ENCODE data around the gene SAPCD1. TPM values are rescaled to one million over a fixed set of nuclear protein-coding genes. Genes with fewer than 3 reads are reported as not detected.

SAPCD1 gene
- total RNA-seq, 1 experiment from 2014 or later = 13.7 TPM

DNA sequence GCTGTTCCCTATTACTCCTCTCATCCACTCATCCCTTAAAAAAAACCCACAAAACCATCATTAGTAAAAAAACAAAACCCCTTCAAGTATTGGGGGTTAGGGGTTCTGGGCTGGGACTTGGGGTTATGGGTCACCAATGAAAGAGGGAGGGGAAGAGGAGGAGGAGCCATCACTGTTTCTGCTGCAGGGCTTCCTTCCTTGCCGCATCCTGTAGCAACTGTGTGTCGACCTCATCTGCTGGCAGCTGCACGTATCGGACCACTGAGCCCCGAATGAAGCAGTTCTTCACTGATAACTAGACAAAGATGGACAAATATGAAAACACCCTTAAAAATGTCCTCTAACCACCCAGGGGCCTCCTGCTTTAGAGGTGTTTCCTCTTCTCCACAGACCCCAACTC is 35.1 kb downstream of the SAPCD1 start (continued):
- TF ChIP-seq, protein P1, sequence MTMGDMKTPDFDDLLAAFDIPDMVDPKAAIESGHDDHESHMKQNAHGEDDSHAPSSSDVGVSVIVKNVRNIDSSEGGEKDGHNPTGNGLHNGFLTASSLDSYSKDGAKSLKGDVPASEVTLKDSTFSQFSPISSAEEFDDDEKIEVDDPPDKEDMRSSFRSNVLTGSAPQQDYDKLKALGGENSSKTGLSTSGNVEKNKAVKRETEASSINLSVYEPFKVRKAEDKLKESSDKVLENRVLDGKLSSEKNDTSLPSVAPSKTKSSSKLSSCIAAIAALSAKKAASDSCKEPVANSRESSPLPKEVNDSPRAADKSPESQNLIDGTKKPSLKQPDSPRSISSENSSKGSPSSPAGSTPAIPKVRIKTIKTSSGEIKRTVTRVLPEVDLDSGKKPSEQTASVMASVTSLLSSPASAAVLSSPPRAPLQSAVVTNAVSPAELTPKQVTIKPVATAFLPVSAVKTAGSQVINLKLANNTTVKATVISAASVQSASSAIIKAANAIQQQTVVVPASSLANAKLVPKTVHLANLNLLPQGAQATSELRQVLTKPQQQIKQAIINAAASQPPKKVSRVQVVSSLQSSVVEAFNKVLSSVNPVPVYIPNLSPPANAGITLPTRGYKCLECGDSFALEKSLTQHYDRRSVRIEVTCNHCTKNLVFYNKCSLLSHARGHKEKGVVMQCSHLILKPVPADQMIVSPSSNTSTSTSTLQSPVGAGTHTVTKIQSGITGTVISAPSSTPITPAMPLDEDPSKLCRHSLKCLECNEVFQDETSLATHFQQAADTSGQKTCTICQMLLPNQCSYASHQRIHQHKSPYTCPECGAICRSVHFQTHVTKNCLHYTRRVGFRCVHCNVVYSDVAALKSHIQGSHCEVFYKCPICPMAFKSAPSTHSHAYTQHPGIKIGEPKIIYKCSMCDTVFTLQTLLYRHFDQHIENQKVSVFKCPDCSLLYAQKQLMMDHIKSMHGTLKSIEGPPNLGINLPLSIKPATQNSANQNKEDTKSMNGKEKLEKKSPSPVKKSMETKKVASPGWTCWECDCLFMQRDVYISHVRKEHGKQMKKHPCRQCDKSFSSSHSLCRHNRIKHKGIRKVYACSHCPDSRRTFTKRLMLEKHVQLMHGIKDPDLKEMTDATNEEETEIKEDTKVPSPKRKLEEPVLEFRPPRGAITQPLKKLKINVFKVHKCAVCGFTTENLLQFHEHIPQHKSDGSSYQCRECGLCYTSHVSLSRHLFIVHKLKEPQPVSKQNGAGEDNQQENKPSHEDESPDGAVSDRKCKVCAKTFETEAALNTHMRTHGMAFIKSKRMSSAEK (CRISPR knock-in tag; IDR thresholded peaks at IDR 0.05; ENCODE audit: borderline replicate concordance) = no peak
- TF ChIP-seq GTF2I (CRISPR knock-in tag; conservative IDR thresholded peaks at IDR 0.05) = no peak
- no peak for TF ChIP-seq ZBTB21 (CRISPR knock-in tag; IDR thresholded peaks at IDR 0.05; ENCODE audit: borderline replicate concordance)
- no peak for TF ChIP-seq HMGA2 (CRISPR knock-in tag; IDR thresholded peaks at IDR 0.05)
- no peak for TF ChIP-seq TP53 (CRISPR knock-in tag; IDR thresholded peaks at IDR 0.05)
- no peak for TF ChIP-seq FOXP1 (CRISPR knock-in tag; IDR thresholded peaks at IDR 0.05; ENCODE audit: borderline replicate concordance)
- no peak for TF ChIP-seq NR2C2 (CRISPR knock-in tag; IDR thresholded peaks at IDR 0.05)
- TF ChIP-seq NFATC4 (CRISPR knock-in tag; IDR thresholded peaks at IDR 0.05) = no peak
- no peak for TF ChIP-seq ZNF138 (CRISPR knock-in tag; conservative IDR thresholded peaks at IDR 0.05)
- TF ChIP-seq, protein P2, sequence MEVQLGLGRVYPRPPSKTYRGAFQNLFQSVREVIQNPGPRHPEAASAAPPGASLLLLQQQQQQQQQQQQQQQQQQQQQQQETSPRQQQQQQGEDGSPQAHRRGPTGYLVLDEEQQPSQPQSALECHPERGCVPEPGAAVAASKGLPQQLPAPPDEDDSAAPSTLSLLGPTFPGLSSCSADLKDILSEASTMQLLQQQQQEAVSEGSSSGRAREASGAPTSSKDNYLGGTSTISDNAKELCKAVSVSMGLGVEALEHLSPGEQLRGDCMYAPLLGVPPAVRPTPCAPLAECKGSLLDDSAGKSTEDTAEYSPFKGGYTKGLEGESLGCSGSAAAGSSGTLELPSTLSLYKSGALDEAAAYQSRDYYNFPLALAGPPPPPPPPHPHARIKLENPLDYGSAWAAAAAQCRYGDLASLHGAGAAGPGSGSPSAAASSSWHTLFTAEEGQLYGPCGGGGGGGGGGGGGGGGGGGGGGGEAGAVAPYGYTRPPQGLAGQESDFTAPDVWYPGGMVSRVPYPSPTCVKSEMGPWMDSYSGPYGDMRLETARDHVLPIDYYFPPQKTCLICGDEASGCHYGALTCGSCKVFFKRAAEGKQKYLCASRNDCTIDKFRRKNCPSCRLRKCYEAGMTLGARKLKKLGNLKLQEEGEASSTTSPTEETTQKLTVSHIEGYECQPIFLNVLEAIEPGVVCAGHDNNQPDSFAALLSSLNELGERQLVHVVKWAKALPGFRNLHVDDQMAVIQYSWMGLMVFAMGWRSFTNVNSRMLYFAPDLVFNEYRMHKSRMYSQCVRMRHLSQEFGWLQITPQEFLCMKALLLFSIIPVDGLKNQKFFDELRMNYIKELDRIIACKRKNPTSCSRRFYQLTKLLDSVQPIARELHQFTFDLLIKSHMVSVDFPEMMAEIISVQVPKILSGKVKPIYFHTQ (CRISPR knock-in tag; IDR thresholded peaks at IDR 0.05) = no peak

DNA sequence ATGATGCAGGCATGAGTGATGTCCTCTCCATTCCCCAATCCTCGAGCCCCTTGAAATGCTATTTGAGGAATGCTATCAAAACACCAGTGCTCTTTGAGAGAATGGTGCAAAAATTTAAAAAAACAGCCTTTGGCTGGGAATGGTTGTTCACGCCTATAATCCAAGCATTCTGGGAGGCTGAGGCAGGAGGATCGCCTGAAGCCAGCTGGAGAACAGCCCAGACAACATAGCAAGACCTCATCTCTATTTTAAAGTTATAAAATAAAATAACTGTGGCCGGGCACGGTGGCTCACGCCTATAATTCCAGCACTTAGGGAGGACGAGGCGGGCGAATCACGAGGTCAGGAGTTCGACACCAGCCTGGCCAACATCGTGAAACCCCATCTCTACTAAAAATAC is 37.3 kb downstream of the SAPCD1 start:
- H3K4me3 Mint-ChIP-seq = no peak overlapping the region
- ChIA-PET POLR2A (no interaction called here), CTCF (interaction anchor here (0.7 to 1.5 kb wide), 4 partner anchors 9 to 153 kb away, joined by 3 to 5 read pairs (median 4); no protein-coding TSS in a partner anchor)
- no peaks in the 10 kb centered on the region for H3K4me1 Mint-ChIP-seq
- H3K27me3 Mint-ChIP-seq (ENCODE audit: low read depth) = no peaks in the 10 kb centered on the region
- H3K9me3 Mint-ChIP-seq = no peaks in the 10 kb centered on the region
- H3K27ac Mint-ChIP-seq = no peak overlapping the region
- DNase-seq (ENCODE audit: low spot score) = no peak
- ATAC-seq = no peak
- peaks cover 23% of the 10 kb centered on the region for H3K36me3 Mint-ChIP-seq
- TF ChIP-seq IRF2 (CRISPR knock-in tag; IDR thresholded peaks at IDR 0.05; ENCODE audit: borderline replicate concordance, low read depth) (no peak), NFE2L1 (CRISPR knock-in tag; IDR thresholded peaks at IDR 0.05) (no peak), ZNF671 (CRISPR knock-in tag; IDR thresholded peaks at IDR 0.05) (no peak), SOX15 (CRISPR knock-in tag; IDR thresholded peaks at IDR 0.05) (no peak), SP1 (CRISPR knock-in tag; conservative IDR thresholded peaks at IDR 0.05) (no peak), NR2C2 (CRISPR knock-in tag; IDR thresholded peaks at IDR 0.05) (no peak), JAZF1 (CRISPR knock-in tag; IDR thresholded peaks at IDR 0.05) (no peak), MXD4 (CRISPR knock-in tag; IDR thresholded peaks at IDR 0.05; ENCODE audit: borderline replicate concordance) (no peak), RELA (CRISPR knock-in tag; IDR thresholded peaks at IDR 0.05; ENCODE audit: borderline replicate concordance) (no peak), RORB (CRISPR knock-in tag; IDR thresholded peaks at IDR 0.05) (no peak)
- TF ChIP-seq, protein P3, sequence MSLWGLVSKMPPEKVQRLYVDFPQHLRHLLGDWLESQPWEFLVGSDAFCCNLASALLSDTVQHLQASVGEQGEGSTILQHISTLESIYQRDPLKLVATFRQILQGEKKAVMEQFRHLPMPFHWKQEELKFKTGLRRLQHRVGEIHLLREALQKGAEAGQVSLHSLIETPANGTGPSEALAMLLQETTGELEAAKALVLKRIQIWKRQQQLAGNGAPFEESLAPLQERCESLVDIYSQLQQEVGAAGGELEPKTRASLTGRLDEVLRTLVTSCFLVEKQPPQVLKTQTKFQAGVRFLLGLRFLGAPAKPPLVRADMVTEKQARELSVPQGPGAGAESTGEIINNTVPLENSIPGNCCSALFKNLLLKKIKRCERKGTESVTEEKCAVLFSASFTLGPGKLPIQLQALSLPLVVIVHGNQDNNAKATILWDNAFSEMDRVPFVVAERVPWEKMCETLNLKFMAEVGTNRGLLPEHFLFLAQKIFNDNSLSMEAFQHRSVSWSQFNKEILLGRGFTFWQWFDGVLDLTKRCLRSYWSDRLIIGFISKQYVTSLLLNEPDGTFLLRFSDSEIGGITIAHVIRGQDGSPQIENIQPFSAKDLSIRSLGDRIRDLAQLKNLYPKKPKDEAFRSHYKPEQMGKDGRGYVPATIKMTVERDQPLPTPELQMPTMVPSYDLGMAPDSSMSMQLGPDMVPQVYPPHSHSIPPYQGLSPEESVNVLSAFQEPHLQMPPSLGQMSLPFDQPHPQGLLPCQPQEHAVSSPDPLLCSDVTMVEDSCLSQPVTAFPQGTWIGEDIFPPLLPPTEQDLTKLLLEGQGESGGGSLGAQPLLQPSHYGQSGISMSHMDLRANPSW (CRISPR knock-in tag; conservative IDR thresholded peaks at IDR 0.05; ENCODE audit: low read depth) = no peak
- TF ChIP-seq, protein P4, sequence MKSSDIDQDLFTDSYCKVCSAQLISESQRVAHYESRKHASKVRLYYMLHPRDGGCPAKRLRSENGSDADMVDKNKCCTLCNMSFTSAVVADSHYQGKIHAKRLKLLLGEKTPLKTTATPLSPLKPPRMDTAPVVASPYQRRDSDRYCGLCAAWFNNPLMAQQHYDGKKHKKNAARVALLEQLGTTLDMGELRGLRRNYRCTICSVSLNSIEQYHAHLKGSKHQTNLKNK (CRISPR knock-in tag; IDR thresholded peaks at IDR 0.05) = no peak
- TF ChIP-seq, protein P5, sequence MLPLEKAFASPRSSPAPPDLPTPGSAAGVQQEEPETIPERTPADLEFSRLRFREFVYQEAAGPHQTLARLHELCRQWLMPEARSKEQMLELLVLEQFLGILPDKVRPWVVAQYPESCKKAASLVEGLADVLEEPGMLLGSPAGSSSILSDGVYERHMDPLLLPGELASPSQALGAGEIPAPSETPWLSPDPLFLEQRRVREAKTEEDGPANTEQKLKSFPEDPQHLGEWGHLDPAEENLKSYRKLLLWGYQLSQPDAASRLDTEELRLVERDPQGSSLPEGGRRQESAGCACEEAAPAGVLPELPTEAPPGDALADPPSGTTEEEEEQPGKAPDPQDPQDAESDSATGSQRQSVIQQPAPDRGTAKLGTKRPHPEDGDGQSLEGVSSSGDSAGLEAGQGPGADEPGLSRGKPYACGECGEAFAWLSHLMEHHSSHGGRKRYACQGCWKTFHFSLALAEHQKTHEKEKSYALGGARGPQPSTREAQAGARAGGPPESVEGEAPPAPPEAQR (CRISPR knock-in tag; IDR thresholded peaks at IDR 0.05) = no peak
- TF ChIP-seq, protein P6, sequence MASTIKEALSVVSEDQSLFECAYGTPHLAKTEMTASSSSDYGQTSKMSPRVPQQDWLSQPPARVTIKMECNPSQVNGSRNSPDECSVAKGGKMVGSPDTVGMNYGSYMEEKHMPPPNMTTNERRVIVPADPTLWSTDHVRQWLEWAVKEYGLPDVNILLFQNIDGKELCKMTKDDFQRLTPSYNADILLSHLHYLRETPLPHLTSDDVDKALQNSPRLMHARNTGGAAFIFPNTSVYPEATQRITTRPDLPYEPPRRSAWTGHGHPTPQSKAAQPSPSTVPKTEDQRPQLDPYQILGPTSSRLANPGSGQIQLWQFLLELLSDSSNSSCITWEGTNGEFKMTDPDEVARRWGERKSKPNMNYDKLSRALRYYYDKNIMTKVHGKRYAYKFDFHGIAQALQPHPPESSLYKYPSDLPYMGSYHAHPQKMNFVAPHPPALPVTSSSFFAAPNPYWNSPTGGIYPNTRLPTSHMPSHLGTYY (CRISPR knock-in tag; IDR thresholded peaks at IDR 0.05) = no peak
- TF ChIP-seq, protein P7, sequence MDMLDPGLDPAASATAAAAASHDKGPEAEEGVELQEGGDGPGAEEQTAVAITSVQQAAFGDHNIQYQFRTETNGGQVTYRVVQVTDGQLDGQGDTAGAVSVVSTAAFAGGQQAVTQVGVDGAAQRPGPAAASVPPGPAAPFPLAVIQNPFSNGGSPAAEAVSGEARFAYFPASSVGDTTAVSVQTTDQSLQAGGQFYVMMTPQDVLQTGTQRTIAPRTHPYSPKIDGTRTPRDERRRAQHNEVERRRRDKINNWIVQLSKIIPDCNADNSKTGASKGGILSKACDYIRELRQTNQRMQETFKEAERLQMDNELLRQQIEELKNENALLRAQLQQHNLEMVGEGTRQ (CRISPR knock-in tag; IDR thresholded peaks at IDR 0.05) = no peak
